Measurements from ENCODE around the gene PTPRG.

GRCh38 chr3:61812085-61812484 lies 250.7 kb downstream of the PTPRG start:
- TF ChIP-seq, protein P1, sequence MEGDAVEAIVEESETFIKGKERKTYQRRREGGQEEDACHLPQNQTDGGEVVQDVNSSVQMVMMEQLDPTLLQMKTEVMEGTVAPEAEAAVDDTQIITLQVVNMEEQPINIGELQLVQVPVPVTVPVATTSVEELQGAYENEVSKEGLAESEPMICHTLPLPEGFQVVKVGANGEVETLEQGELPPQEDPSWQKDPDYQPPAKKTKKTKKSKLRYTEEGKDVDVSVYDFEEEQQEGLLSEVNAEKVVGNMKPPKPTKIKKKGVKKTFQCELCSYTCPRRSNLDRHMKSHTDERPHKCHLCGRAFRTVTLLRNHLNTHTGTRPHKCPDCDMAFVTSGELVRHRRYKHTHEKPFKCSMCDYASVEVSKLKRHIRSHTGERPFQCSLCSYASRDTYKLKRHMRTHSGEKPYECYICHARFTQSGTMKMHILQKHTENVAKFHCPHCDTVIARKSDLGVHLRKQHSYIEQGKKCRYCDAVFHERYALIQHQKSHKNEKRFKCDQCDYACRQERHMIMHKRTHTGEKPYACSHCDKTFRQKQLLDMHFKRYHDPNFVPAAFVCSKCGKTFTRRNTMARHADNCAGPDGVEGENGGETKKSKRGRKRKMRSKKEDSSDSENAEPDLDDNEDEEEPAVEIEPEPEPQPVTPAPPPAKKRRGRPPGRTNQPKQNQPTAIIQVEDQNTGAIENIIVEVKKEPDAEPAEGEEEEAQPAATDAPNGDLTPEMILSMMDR (IDR thresholded peaks at IDR 0.05), result no peak
- no peak for TF ChIP-seq POLR2A (IDR thresholded peaks at IDR 0.05)

Measured in body of pancreas (tissue), 4 donors.